ENCODE measurements around the gene MSI1.

Gene MSI1

DNA sequence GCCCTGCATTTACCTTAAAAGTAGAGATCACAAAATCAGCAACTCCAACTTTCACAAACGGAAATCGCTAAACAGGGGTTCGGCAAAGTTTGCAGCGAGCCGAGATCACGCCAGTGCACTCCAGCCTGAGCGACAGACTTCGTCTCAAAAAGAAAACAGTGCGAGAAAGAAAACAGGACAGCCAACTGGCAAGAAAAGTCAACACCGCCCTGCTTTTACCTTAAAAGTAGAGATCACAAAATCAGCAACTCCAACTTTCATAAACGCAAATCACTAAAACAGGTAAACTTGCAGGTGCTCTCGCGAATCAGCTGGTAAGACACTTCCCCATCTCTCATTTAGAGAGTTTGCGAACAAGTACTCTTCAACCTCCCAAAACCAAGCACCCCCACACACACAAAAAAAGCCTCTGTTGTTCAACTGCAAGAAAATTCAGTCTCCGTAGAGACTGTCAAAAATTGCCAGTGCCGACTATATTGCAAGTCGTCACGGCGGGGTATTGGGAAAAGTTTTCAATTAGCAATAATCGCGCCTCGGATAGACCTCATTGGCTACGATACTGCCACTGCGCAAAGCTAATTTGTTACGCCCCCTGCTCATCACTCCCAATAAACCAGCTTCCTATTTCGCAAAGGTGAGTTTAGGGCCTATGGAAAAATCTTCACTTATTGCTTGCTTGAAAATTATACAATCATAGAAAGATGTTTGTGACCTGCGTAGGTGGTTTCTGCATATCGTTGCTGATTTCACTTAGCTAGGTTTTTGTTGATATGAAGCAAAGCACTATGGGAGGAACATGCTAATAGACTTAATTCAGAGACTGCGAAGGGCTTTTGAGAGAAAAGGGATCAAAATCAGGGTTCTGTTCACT lies 76.1 kb downstream of the MSI1 start, which contains the start of gene RNU4-1:
Gene RNU4-1, minus strand, starts transcription at position 577 of the 871 bp plus-strand sequence.
- peak; percentile 75 for DNase-seq (ENCODE audit: low read depth)
- TF ChIP-seq, protein P1, sequence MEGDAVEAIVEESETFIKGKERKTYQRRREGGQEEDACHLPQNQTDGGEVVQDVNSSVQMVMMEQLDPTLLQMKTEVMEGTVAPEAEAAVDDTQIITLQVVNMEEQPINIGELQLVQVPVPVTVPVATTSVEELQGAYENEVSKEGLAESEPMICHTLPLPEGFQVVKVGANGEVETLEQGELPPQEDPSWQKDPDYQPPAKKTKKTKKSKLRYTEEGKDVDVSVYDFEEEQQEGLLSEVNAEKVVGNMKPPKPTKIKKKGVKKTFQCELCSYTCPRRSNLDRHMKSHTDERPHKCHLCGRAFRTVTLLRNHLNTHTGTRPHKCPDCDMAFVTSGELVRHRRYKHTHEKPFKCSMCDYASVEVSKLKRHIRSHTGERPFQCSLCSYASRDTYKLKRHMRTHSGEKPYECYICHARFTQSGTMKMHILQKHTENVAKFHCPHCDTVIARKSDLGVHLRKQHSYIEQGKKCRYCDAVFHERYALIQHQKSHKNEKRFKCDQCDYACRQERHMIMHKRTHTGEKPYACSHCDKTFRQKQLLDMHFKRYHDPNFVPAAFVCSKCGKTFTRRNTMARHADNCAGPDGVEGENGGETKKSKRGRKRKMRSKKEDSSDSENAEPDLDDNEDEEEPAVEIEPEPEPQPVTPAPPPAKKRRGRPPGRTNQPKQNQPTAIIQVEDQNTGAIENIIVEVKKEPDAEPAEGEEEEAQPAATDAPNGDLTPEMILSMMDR (conservative IDR thresholded peaks at IDR 0.05; ENCODE audit: low read depth, low read length): no peak
- H3K4me3 ChIP-seq (ENCODE audit: low read length): peak within 1 kb of the TSS; percentile 59

DNA sequence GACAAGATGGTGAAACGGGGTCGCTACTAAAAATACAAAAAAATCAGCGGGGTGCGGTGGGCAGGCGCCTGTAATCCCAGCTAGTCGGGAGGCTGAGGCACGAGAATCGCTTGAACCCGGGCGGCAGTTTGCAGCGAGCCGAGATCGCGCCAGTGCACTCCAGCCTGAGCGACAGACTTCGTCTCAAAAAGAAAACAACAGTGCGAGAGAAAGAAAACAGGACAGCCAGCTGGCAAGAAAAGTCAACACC lies 76.6 kb downstream of the MSI1 start:
- TF ChIP-seq, protein P1 (conservative IDR thresholded peaks at IDR 0.05; ENCODE audit: low read depth, low read length): no peak
- no peak for DNase-seq (ENCODE audit: low read depth)
- H3K4me3 ChIP-seq (ENCODE audit: low read length): peak overlapping the region; percentile 59

Measured in retinal pigment epithelial cell (primary cell).